ENCODE measurements around the gene RGS3. TPM values are rescaled to one million over a fixed set of nuclear protein-coding genes. Genes with fewer than 3 reads are reported as not detected.
"Not testable (repeated sequence)": the region's sequence is repeated elsewhere in the genome, so short reads cannot be mapped to it uniquely, and the experiment has no call there.

RGS3 gene
- total RNA-seq, 2 experiments from 2014 or later = 68.9 to 77.2 TPM

GRCh38 chr9:113542741-113543140 is 79.2 kb downstream of the RGS3 start:
- no peak overlapping the region for H3K4me3 Mint-ChIP-seq
- H3K4me1 Mint-ChIP-seq (ENCODE audit: low read depth) = peaks cover 25% of the 10 kb centered on the region
- ATAC-seq (no peak), DNase-seq (no peak)
- no peaks in the 10 kb centered on the region for H3K9me3 Mint-ChIP-seq (ENCODE audit: insufficient read depth)
- POLR2A ChIA-PET = no interaction called here
- H3K27me3 Mint-ChIP-seq (ENCODE audit: low read depth) = no peaks in the 10 kb centered on the region
- peaks cover 62% of the 10 kb centered on the region for H3K36me3 Mint-ChIP-seq (ENCODE audit: low read depth)
- CTCF ChIA-PET = no interaction called here
- peak overlapping the region; percentile 32 for H3K27ac Mint-ChIP-seq

GRCh38 chr9:113543296-113543981 is 79.9 kb downstream of the RGS3 start:
- POLR2A ChIA-PET = no interaction called here
- ATAC-seq (no peak), DNase-seq (no peak)
- H3K4me3 Mint-ChIP-seq = no peak overlapping the region
- H3K27ac Mint-ChIP-seq = peak overlapping the region; percentile 32
- H3K4me1 Mint-ChIP-seq (ENCODE audit: low read depth) = peaks cover 32% of the 10 kb centered on the region
- no peaks in the 10 kb centered on the region for H3K9me3 Mint-ChIP-seq (ENCODE audit: insufficient read depth)
- H3K27me3 Mint-ChIP-seq (ENCODE audit: low read depth) = no peaks in the 10 kb centered on the region
- CTCF ChIA-PET = interaction anchor here (0.6 kb wide), 1 partner anchor 108 kb away, joined by 3 read pairs; no protein-coding TSS in a partner anchor
- H3K36me3 Mint-ChIP-seq (ENCODE audit: low read depth) = peaks cover 67% of the 10 kb centered on the region

- ChIA-PET POLR2A (no interaction called here), CTCF (interaction anchor here (0.6 kb wide), 1 partner anchor 108 kb away, joined by 3 read pairs; no protein-coding TSS in a partner anchor)
- peaks cover 65% of the 10 kb centered on the region for H3K36me3 Mint-ChIP-seq (ENCODE audit: low read depth)
- H3K4me3 Mint-ChIP-seq = no peak overlapping the region
- DNase-seq (no peak), ATAC-seq (no peak)
- H3K27ac Mint-ChIP-seq = no peak overlapping the region
- no peaks in the 10 kb centered on the region for H3K27me3 Mint-ChIP-seq (ENCODE audit: low read depth)
- H3K9me3 Mint-ChIP-seq (ENCODE audit: insufficient read depth) = no peaks in the 10 kb centered on the region
- H3K4me1 Mint-ChIP-seq (ENCODE audit: low read depth) = peaks cover 36% of the 10 kb centered on the region
Measured at GRCh38 chr9:113543982-113544303, 80.4 kb downstream of the RGS3 start.

- Mint-ChIP-seq H3K27me3 (ENCODE audit: low read depth) (no peaks in the 10 kb centered on the region), H3K9me3 (ENCODE audit: insufficient read depth) (no peaks in the 10 kb centered on the region), H3K36me3 (ENCODE audit: low read depth) (peaks cover 64% of the 10 kb centered on the region), H3K27ac (no peak overlapping the region), H3K4me3 (no peak overlapping the region), H3K4me1 (ENCODE audit: low read depth) (peaks cover 40% of the 10 kb centered on the region)
- no peak for ATAC-seq
- ChIA-PET POLR2A (no interaction called here), CTCF (interaction anchor here (0.9 to 1.5 kb wide), 4 partner anchors 34 to 144 kb away, joined by 3 to 6 read pairs (median 3); partner anchors contain the start of gene ALAD)
- DNase-seq = no peak
Measured at GRCh38 chr9:113545068-113545467, 81.5 kb downstream of the RGS3 start.

- Mint-ChIP-seq H3K27ac (no peak overlapping the region), H3K4me3 (no peak overlapping the region)
Measured at GRCh38 chr9:113546566-113546965, 83.0 kb downstream of the RGS3 start.

GRCh38 chr9:113547501-113547900 is 84.0 kb downstream of the RGS3 start:
- no peaks in the 10 kb centered on the region for H3K27me3 Mint-ChIP-seq (ENCODE audit: low read depth)
- H3K4me1 Mint-ChIP-seq (ENCODE audit: low read depth) = peaks cover 40% of the 10 kb centered on the region
- no peak for ATAC-seq
- DNase-seq = no peak
- H3K9me3 Mint-ChIP-seq (ENCODE audit: insufficient read depth) = no peaks in the 10 kb centered on the region
- H3K36me3 Mint-ChIP-seq (ENCODE audit: low read depth) = peaks cover 52% of the 10 kb centered on the region
- POLR2A ChIA-PET = no interaction called here
- CTCF ChIA-PET = interaction anchor here (1.4 kb wide), 1 partner anchor 24 kb away, joined by 3 read pairs; no protein-coding TSS in a partner anchor
- no peak overlapping the region for H3K27ac Mint-ChIP-seq
- no peak overlapping the region for H3K4me3 Mint-ChIP-seq

More at GRCh38 chr9:113546566-113546965, 83.0 kb downstream of the RGS3 start:
- Mint-ChIP-seq H3K9me3 (ENCODE audit: insufficient read depth) (no peaks in the 10 kb centered on the region), H3K4me1 (ENCODE audit: low read depth) (peaks cover 40% of the 10 kb centered on the region), H3K27me3 (ENCODE audit: low read depth) (no peaks in the 10 kb centered on the region), H3K36me3 (ENCODE audit: low read depth) (peaks cover 59% of the 10 kb centered on the region)
- ChIA-PET POLR2A (no interaction called here), CTCF (interaction anchor here (1.1 to 1.3 kb wide), 2 partner anchors 100 to 108 kb away, joined by 3 read pairs; no protein-coding TSS in a partner anchor)
- no peak for DNase-seq
- no peak for ATAC-seq

GRCh38 chr9:113548221-113549041 is 84.9 kb downstream of the RGS3 start:
- H3K27ac Mint-ChIP-seq = peak overlapping the region; percentile 69
- ChIA-PET POLR2A (no interaction called here), CTCF (interaction anchor here (0.7 to 1.5 kb wide), 4 partner anchors 25 to 34 kb away, joined by 3 to 4 read pairs (median 3); no protein-coding TSS in a partner anchor)
- peaks cover 40% of the 10 kb centered on the region for H3K4me1 Mint-ChIP-seq (ENCODE audit: low read depth)
- DNase-seq (no peak), ATAC-seq (peak; percentile 67)
- H3K9me3 Mint-ChIP-seq (ENCODE audit: insufficient read depth) = no peaks in the 10 kb centered on the region
- no peaks in the 10 kb centered on the region for H3K27me3 Mint-ChIP-seq (ENCODE audit: low read depth)
- peaks cover 47% of the 10 kb centered on the region for H3K36me3 Mint-ChIP-seq (ENCODE audit: low read depth)
- no peak overlapping the region for H3K4me3 Mint-ChIP-seq

- POLR2A ChIA-PET; H3K9me3 Mint-ChIP-seq (ENCODE audit: insufficient read depth); DNase-seq; H3K27ac Mint-ChIP-seq; H3K4me3 Mint-ChIP-seq; H3K27me3 Mint-ChIP-seq (ENCODE audit: low read depth); ATAC-seq: not testable (repeated sequence)
- H3K4me1 Mint-ChIP-seq (ENCODE audit: low read depth) = peaks cover 42% of the 10 kb centered on the region
- peaks cover 35% of the 10 kb centered on the region for H3K36me3 Mint-ChIP-seq (ENCODE audit: low read depth)
- CTCF ChIA-PET = interaction anchor here (1.1 to 1.5 kb wide), 2 partner anchors 33 to 39 kb away, joined by 3 read pairs; no protein-coding TSS in a partner anchor
Measured at GRCh38 chr9:113549892-113550291, 86.4 kb downstream of the RGS3 start.

- Mint-ChIP-seq H3K9me3 (ENCODE audit: insufficient read depth) (no peaks in the 10 kb centered on the region), H3K27me3 (ENCODE audit: low read depth) (no peaks in the 10 kb centered on the region), H3K4me1 (ENCODE audit: low read depth) (peaks cover 30% of the 10 kb centered on the region), H3K36me3 (ENCODE audit: low read depth) (peaks cover 5% of the 10 kb centered on the region), H3K4me3 (no peak overlapping the region), H3K27ac (peak overlapping the region; percentile 26)
- CTCF ChIA-PET = no interaction called here
- POLR2A ChIA-PET = no interaction called here
- no peak for DNase-seq
- no peak for ATAC-seq
Measured at GRCh38 chr9:113556877-113557593, 93.5 kb downstream of the RGS3 start.

GRCh38 chr9:113558632-113559502 is 95.3 kb downstream of the RGS3 start:
- Mint-ChIP-seq H3K27me3 (ENCODE audit: low read depth) (no peaks in the 10 kb centered on the region), H3K27ac (peak overlapping the region; percentile 49)
- CTCF ChIA-PET = interaction anchor here (1.3 to 2.0 kb wide), 2 partner anchors 113 to 158 kb away, joined by 4 to 6 read pairs; partner anchors contain the start of gene ALAD

More at GRCh38 chr9:113558632-113559502, 95.3 kb downstream of the RGS3 start:
- DNase-seq (no peak), ATAC-seq (no peak)
- Mint-ChIP-seq H3K4me1 (ENCODE audit: low read depth) (peaks cover 29% of the 10 kb centered on the region), H3K9me3 (ENCODE audit: insufficient read depth) (no peaks in the 10 kb centered on the region), H3K4me3 (no peak overlapping the region), H3K36me3 (ENCODE audit: low read depth) (peaks cover 5% of the 10 kb centered on the region)
- POLR2A ChIA-PET = interaction anchor here (0.6 to 1.1 kb wide), 2 partner anchors 20 to 79 kb away, joined by 3 to 4 read pairs; no protein-coding TSS in a partner anchor

All from activated CD8-positive, alpha-beta T cell treated with anti-CD3 and anti-CD28 coated beads, Interleukin-2, amount 10 ng/mL, durations not matched to agents 7 days and 5 days (primary cell).